Stimulated activated CD8-positive, alpha-beta memory T cell treated with anti-CD3 and anti-CD28 coated beads, Interleukin-15, amount 100 ng/mL, for 4 hours (primary cell): ENCODE measurements around the gene PRKCH.

Experiments
- DNase-seq, 2 donors: peaks; one replicate each; pipeline ENCODE4 v3.0.0-alpha.2; 2020; ENCODE audit warnings: low read depth in 2 of 2

PRKCH gene

GRCh38 chr14:61547186-61548069 is 226.0 kb downstream of the PRKCH start:
- no peak for DNase-seq

- no peak for DNase-seq
These were observed 228.0 kb downstream of the PRKCH start for GRCh38 chr14:61549425-61549824.

- DNase-seq: no peak
These were observed 230.0 kb downstream of the PRKCH start for GRCh38 chr14:61551384-61551783.

- DNase-seq: no peak
These were observed 230.9 kb downstream of the PRKCH start for GRCh38 chr14:61552241-61552640.

GRCh38 chr14:61553730-61554641 is 232.6 kb downstream of the PRKCH start:
- no peak for DNase-seq

GRCh38 chr14:61555056-61555838 is 233.9 kb downstream of the PRKCH start:
- no peak for DNase-seq

- DNase-seq: no peak
These were observed 235.1 kb downstream of the PRKCH start for GRCh38 chr14:61556455-61556854.

GRCh38 chr14:61557262-61557661 is 235.9 kb downstream of the PRKCH start:
- no peak for DNase-seq

GRCh38 chr14:61557854-61558253 is 236.5 kb downstream of the PRKCH start:
- DNase-seq: no peak

GRCh38 chr14:61558271-61558670 is 236.9 kb downstream of the PRKCH start:
- DNase-seq: no peak

- no peak for DNase-seq
These were observed 238.3 kb downstream of the PRKCH start for GRCh38 chr14:61559641-61560201.

GRCh38 chr14:61560323-61560722 is 238.9 kb downstream of the PRKCH start:
- no peak for DNase-seq

- no peak for DNase-seq
These were observed 239.7 kb downstream of the PRKCH start for GRCh38 chr14:61561104-61561503.

- no peak for DNase-seq
These were observed 240.4 kb downstream of the PRKCH start for GRCh38 chr14:61561657-61562276.

- peak in 1 of 2 donors; percentile 27 for DNase-seq
These were observed 241.2 kb downstream of the PRKCH start for GRCh38 chr14:61562321-61563161.

- DNase-seq: no peak
These were observed 241.8 kb downstream of the PRKCH start for GRCh38 chr14:61563162-61563511.

GRCh38 chr14:61563880-61564617 is 242.7 kb downstream of the PRKCH start:
- no peak for DNase-seq

GRCh38 chr14:61564618-61565091 is 243.3 kb downstream of the PRKCH start:
- DNase-seq: no peak

- DNase-seq: no peak
These were observed 243.8 kb downstream of the PRKCH start for GRCh38 chr14:61565181-61565580.
